Bronchial epithelial cell (primary cell): ENCODE results near the gene ANKS1B. TPM values are rescaled to one million over a fixed set of nuclear protein-coding genes. Genes with fewer than 3 reads are reported as not detected.

Experiments used
- DNase-seq: peaks from one replicate; pipeline ENCODE4 v3.0.0-alpha.2; 2010; ENCODE audit warnings: low read depth
- FAIRE-seq: peaks from 2 replicates; lab custom pipeline; 2011; peaks lifted over from hg19 to GRCh38; lab: Jason Lieb, UNC
- H3K27me3 ChIP-seq: 2 replicates; pipeline ENCODE4 v1.5.1; 2011; ENCODE audit warnings: low read length; ENCODE audit not compliant: control insufficient read depth, insufficient read depth
- H3K36me3 ChIP-seq: 2 replicates; pipeline ENCODE4 v1.5.1; 2011; ENCODE audit warnings: low read length; ENCODE audit not compliant: control insufficient read depth, insufficient read depth
- H3K4me3 ChIP-seq: 2 replicates; pipeline ENCODE4 v1.5.1; 2011; ENCODE audit warnings: mild to moderate bottlenecking, low read depth, low read length, control low read depth
- total RNA-seq: library from RNA; depleted of rRNA; stranded (reverse); fragments of >200 nt; gene quantifications from 2 replicates; pipeline ENCODE4 v1.2.1, GENCODE V29; 2014
- TF ChIP-seq, protein P1 (sequence below): IDR thresholded peaks from 2 replicates; pipeline ENCODE4 v1.5.1; 2011; ENCODE audit warnings: mild to moderate bottlenecking, moderate library complexity, low read length, control low read depth, inconsistent platforms; ENCODE audit not compliant: insufficient read depth, severe bottlenecking

The ANKS1B gene
- total RNA-seq, 1 donor from 2014 or later, result 0.26 TPM

DNA sequence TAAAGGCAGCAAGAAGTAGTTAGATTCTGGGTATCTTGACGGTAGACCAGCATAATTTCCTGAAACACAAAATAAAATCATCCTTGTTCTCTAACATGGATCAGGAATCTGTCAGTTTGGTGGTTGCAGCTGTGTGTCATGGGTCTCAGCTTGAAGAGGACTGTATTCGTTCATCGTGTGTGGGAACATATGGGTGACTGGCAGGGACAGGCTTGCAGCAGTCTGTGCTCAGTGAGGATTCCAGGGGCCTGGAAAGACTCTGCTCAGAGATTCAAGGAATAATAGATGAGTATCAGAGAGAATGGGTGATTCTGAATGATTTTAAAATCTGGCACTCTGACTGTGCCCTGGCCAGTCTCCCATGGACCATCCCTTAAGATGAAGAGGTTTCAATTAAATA lies 918.0 kb downstream of the ANKS1B start:
- no peak for DNase-seq
- Histone ChIP-seq H3K4me3 (no peak overlapping the region), H3K27me3 (no peaks in the 10 kb centered on the region), H3K36me3 (no peaks in the 10 kb centered on the region)
- FAIRE-seq, result no peak
- TF ChIP-seq, protein P1, sequence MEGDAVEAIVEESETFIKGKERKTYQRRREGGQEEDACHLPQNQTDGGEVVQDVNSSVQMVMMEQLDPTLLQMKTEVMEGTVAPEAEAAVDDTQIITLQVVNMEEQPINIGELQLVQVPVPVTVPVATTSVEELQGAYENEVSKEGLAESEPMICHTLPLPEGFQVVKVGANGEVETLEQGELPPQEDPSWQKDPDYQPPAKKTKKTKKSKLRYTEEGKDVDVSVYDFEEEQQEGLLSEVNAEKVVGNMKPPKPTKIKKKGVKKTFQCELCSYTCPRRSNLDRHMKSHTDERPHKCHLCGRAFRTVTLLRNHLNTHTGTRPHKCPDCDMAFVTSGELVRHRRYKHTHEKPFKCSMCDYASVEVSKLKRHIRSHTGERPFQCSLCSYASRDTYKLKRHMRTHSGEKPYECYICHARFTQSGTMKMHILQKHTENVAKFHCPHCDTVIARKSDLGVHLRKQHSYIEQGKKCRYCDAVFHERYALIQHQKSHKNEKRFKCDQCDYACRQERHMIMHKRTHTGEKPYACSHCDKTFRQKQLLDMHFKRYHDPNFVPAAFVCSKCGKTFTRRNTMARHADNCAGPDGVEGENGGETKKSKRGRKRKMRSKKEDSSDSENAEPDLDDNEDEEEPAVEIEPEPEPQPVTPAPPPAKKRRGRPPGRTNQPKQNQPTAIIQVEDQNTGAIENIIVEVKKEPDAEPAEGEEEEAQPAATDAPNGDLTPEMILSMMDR, result no peak

DNA sequence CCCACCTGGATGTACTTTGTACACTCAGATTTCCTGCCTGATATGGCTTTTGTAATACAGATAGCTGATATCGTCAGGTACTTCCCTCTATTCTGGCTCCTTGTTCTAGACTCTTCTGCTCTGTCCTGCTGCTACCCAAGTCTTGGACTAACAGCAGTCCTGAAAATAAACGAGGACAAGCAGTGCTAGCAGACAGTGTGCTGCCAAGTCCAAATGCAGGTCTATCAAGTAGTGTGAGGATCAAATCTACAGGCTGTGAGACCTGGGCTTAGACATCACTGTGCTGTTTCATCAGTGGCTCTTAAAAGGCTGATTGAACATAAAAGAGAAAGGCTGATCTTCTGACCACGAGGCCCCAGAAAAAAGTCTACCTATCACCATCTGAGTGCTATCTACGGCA lies 921.6 kb downstream of the ANKS1B start:
- DNase-seq (no peak), FAIRE-seq (no peak)
- TF ChIP-seq, protein P1, result no peak

DNA sequence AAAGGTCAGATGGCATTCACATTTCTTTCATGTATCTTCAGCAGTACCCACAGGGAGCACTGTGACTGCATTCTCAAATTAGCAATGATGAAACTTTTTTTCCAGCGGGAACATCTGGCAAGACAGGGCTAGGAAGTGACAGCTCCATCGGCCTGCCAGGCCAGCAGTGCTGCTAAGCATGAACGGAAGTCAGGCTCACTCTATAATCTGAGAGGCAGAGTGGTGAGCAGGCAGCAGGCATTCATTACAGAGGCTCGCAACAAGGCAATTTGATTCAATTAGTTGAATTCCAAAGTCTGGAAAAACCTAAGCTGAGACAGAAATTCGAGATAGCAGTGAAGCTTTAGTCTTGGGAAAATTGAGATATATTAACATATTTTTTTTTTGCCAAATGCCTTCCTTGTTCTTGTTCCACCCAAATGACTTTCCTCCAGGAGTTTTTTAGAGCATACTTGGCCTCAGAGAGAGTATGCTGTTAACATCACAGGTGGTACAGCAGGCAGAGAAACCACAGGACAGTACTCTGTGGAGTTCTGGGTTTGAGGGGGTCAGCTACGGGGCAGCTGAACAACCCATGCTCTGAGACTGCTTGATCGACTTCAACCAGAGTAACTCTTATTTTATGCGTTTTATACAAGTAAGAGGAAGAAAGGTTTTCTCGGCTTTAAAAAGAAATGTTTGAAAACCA lies 924.8 kb downstream of the ANKS1B start:
- Histone ChIP-seq H3K4me3 (no peak overlapping the region), H3K27me3 (no peaks in the 10 kb centered on the region), H3K36me3 (no peaks in the 10 kb centered on the region)
- DNase-seq (no peak), FAIRE-seq (no peak)
- TF ChIP-seq, protein P1, result no peak

More for the DNA sequence above, 921.6 kb downstream of the ANKS1B start:
- Histone ChIP-seq H3K4me3 (no peak overlapping the region), H3K27me3 (no peaks in the 10 kb centered on the region), H3K36me3 (no peaks in the 10 kb centered on the region)

DNA sequence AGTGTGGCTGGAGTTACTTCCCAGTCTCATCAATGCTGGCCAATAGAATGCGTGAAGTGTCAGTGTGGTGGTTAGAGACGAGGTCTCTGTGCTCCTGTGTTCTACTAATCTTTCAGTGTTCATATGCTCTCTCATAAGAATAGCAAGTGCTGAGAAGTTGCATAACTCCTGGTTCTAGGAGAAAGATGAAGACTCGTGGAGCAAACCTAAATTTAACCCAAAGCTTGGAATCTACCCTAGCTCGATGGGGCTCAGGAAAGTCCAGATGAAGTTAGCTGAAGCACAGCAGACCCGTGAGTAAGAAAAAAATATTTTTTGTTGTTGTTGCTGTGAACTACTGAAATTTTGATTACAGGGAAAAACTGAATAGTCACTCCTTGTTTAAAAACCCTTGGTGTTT lies 927.1 kb downstream of the ANKS1B start:
- no peaks in the 10 kb centered on the region for H3K36me3 ChIP-seq
- H3K27me3 ChIP-seq, result no peaks in the 10 kb centered on the region
- no peak for FAIRE-seq
- TF ChIP-seq, protein P1, result no peak
- no peak overlapping the region for H3K4me3 ChIP-seq
- DNase-seq, result no peak

DNA sequence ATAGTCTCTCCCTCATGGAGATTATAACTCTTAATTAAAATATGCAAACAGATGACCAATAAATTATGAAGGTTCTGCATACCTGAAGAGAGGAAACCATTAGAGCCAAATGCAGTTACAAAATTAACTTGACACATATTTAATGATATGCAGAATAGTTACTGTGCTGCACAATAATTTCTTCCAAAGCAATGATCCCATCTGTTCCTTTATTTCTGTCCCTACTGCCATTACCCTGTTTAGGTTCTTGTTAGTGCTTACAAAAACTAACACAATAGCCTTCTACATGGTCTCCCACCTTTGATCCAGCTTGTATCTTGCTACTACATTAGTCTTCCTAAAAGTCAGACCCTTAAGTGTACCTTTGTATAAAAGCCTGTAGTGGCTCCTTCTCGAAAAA lies 928.5 kb downstream of the ANKS1B start:
- DNase-seq, result no peak
- no peaks in the 10 kb centered on the region for H3K36me3 ChIP-seq
- no peak for FAIRE-seq
- no peaks in the 10 kb centered on the region for H3K27me3 ChIP-seq
- TF ChIP-seq, protein P1, result no peak
- H3K4me3 ChIP-seq, result no peak overlapping the region

DNA sequence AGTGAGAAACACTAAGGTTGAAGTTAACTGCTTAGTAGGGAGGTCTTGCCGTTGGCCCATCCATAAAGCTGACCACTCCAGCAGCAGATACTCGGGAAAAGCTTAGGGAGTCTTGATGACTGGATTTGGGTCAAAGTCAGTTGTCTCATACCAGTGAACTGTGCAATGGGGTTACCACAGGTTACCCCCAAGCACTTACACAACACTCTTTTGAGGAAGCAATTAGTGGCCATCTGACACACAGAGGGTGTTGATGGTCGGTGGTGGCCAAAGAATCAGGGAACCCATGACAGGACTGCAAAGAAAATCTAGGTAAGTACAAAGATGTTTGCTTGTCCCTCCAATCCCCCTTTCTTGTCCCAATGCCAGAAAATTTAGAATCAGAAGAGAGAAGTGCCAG lies 929.4 kb downstream of the ANKS1B start:
- no peak overlapping the region for H3K4me3 ChIP-seq
- no peaks in the 10 kb centered on the region for H3K36me3 ChIP-seq
- DNase-seq (no peak), FAIRE-seq (no peak)
- TF ChIP-seq, protein P1, result no peak
- no peaks in the 10 kb centered on the region for H3K27me3 ChIP-seq
